IMR-90 (cell line): Measurements from ENCODE around the gene TCF3. TPM values are rescaled to one million over a fixed set of nuclear protein-coding genes. Genes with fewer than 3 reads are reported as not detected.

Source experiments
- ATAC-seq: fragments of 200-7000 bp; cut with Tn5 transposase; 2 replicates; pipeline ENCODE4 v1.9.1; 2020; ENCODE audit warnings: low read depth, mild to moderate bottlenecking, moderate library complexity
- BruUV-seq: library from RNA; stranded (reverse); fragments of 400-500 nt; replicated peaks from 2 replicates; lab custom pipeline; 2021; lab: Mats Ljungman, UMichigan
- CTCF ChIA-PET: fragments of 300-600 bp; formaldehyde crosslinking; extraction: SDS; loops from one replicate; lab custom pipeline; 2021; ENCODE audit warnings: antibody characterized with exemption; lab: Yijun Ruan, JAX
- POLR2A ChIA-PET: fragments of 300-600 bp; sonication (Branson Sonifier 250); formaldehyde crosslinking; loops from one replicate; lab custom pipeline; 2022; ENCODE audit warnings: antibody characterized with exemption; ENCODE audit not compliant: unreplicated experiment; lab: Charles Lee
- DNase-seq: peaks from one replicate; pipeline ENCODE4 v3.0.0; 2013
- H2AFZ ChIP-seq: replicated peaks from 2 replicates; pipeline ENCODE3; 2013; ENCODE audit warnings: low read length, mild to moderate bottlenecking; ENCODE audit not compliant: poor library complexity
- H2AK5ac ChIP-seq: 2 replicates; pipeline ENCODE4 v1.6.1; 2013; ENCODE audit warnings: low read depth, low read length, inconsistent platforms
- H2AK9ac ChIP-seq: replicated peaks from 2 replicates; pipeline ENCODE3; 2013; ENCODE audit warnings: mild to moderate bottlenecking, low read depth, low read length, moderate library complexity; ENCODE audit not compliant: poor library complexity
- H2BK120ac ChIP-seq: 2 replicates; pipeline ENCODE4 v1.6.1; 2013; ENCODE audit warnings: low read depth, low read length, inconsistent platforms
- H2BK15ac ChIP-seq: 3 replicates; pipeline ENCODE4 v1.6.1; 2013; ENCODE audit warnings: low read depth, low read length, inconsistent platforms
- H2BK20ac ChIP-seq: 2 replicates; pipeline ENCODE4 v1.6.1; 2013; ENCODE audit warnings: low read depth, mild to moderate bottlenecking, inconsistent platforms, low read length, moderate library complexity
- H2BK5ac ChIP-seq: 2 replicates; pipeline ENCODE4 v1.6.1; 2013; ENCODE audit warnings: mild to moderate bottlenecking, low read depth, low read length, inconsistent platforms; ENCODE audit not compliant: poor library complexity, severe bottlenecking
- H3K14ac ChIP-seq: replicated peaks from 2 replicates; pipeline ENCODE4 v1.6.1; 2013; ENCODE audit warnings: low read depth, low read length, inconsistent platforms
- H3K18ac ChIP-seq: 2 replicates; pipeline ENCODE4 v1.6.1; 2013; ENCODE audit warnings: low read depth, low read length, control low read depth
- H3K23ac ChIP-seq: 2 replicates; pipeline ENCODE4 v1.6.1; 2013; ENCODE audit warnings: low read depth, low read length, inconsistent platforms
- H3K27ac ChIP-seq: 2 replicates; pipeline ENCODE4 v1.5.1; 2013; ENCODE audit warnings: mild to moderate bottlenecking, control low read depth, low read length; ENCODE audit not compliant: insufficient read depth
- H3K27me3 ChIP-seq: 2 replicates; pipeline ENCODE4 v1.6.1; 2013; ENCODE audit warnings: low read length; ENCODE audit not compliant: control insufficient read depth, insufficient read depth
- H3K36me3 ChIP-seq: 2 replicates; pipeline ENCODE4 v1.6.1; 2013; ENCODE audit warnings: low read length, mixed read lengths; ENCODE audit not compliant: control insufficient read depth, insufficient read depth
- H3K4ac ChIP-seq: 2 replicates; pipeline ENCODE4 v1.6.1; 2013; ENCODE audit warnings: low read depth, low read length, inconsistent platforms
- H3K4me1 ChIP-seq: 2 replicates; pipeline ENCODE4 v1.6.1; 2013; ENCODE audit warnings: low read length, mixed read lengths; ENCODE audit not compliant: control insufficient read depth, insufficient read depth
- H3K4me2 ChIP-seq: 2 replicates; pipeline ENCODE4 v1.6.1; 2013; ENCODE audit warnings: low read depth, mild to moderate bottlenecking, control low read depth, low read length, moderate library complexity
- H3K4me3 ChIP-seq: 2 replicates; pipeline ENCODE4 v1.5.1; 2013; ENCODE audit warnings: low read depth, mild to moderate bottlenecking, control low read depth, low read length, moderate library complexity; ENCODE audit not compliant: insufficient read depth
- H3K56ac ChIP-seq: 2 replicates; pipeline ENCODE4 v1.6.1; 2013; ENCODE audit warnings: low read length, inconsistent platforms; ENCODE audit not compliant: insufficient read depth; ENCODE audit errors: extremely low read depth
- H3K79me1 ChIP-seq, 2 experiments: 2 replicates each; pipeline ENCODE4 v1.6.1; 2013; ENCODE audit warnings: low read length in 2 of 2, inconsistent platforms in 1 of 2, low read depth in 1 of 2
- H3K9ac ChIP-seq: 2 replicates; pipeline ENCODE4 v1.6.1; 2013; ENCODE audit warnings: low read depth, low read length, control low read depth
- H3K9me1 ChIP-seq: 2 replicates; pipeline ENCODE4 v1.6.1; 2013; ENCODE audit warnings: low read length, inconsistent platforms; ENCODE audit not compliant: insufficient read depth
- H3K9me3 ChIP-seq: 2 replicates; pipeline ENCODE4 v1.6.1; 2013; ENCODE audit warnings: low read length; ENCODE audit not compliant: control insufficient read depth, insufficient read depth
- H4K20me1 ChIP-seq: 2 replicates; pipeline ENCODE4 v1.6.1; 2013; ENCODE audit warnings: low read length, inconsistent platforms; ENCODE audit not compliant: insufficient read depth
- H4K5ac ChIP-seq: 2 replicates; pipeline ENCODE4 v1.6.1; 2013; ENCODE audit warnings: mild to moderate bottlenecking, low read depth, low read length, control low read depth
- H4K8ac ChIP-seq, 2 experiments: 2 replicates each; pipeline ENCODE4 v1.6.1; 2013; ENCODE audit warnings: low read depth in 2 of 2, low read length in 2 of 2, control low read depth in 1 of 2, inconsistent platforms in 1 of 2
- H4K91ac ChIP-seq: 2 replicates; pipeline ENCODE4 v1.6.1; 2013; ENCODE audit warnings: low read depth, low read length, inconsistent platforms; ENCODE audit not compliant: insufficient read depth
- CHD1 ChIP-seq: IDR thresholded peaks from 2 replicates; pipeline ENCODE4 v1.6.1; 2012; ENCODE audit warnings: low read depth, low read length, improper control_type of control experiment
- FOS ChIP-seq: fragments of 150-350 bp; IDR thresholded peaks from 2 replicates; pipeline ENCODE4 v1.6.1; 2016; ENCODE audit warnings: low read depth, low read length
- MAZ ChIP-seq: IDR thresholded peaks from 2 replicates; pipeline ENCODE4 v1.6.1; 2012; ENCODE audit warnings: low read depth, mild to moderate bottlenecking, low read length, improper control_type of control experiment, moderate library complexity, borderline replicate concordance
- NFE2L2 ChIP-seq: fragments of 150-350 bp; IDR thresholded peaks from 2 replicates; pipeline ENCODE4 v1.6.1; 2016; ENCODE audit warnings: low read depth, mild to moderate bottlenecking, low read length
- POLR2A ChIP-seq: IDR thresholded peaks from 2 replicates; pipeline ENCODE4 v1.6.1; 2012; ENCODE audit warnings: mild to moderate bottlenecking, low read depth, low read length
- RCOR1 ChIP-seq: IDR thresholded peaks from 2 replicates; pipeline ENCODE4 v1.6.1; 2012; ENCODE audit warnings: mild to moderate bottlenecking, low read length, improper control_type of control experiment; ENCODE audit not compliant: insufficient replicate concordance
- SMC3 ChIP-seq: fragments of 150-350 bp; IDR thresholded peaks from 2 replicates; pipeline ENCODE4 v1.6.1; 2016; ENCODE audit warnings: low read depth, mild to moderate bottlenecking, antibody characterized with exemption, low read length, moderate library complexity
- WGBS, 2 experiments: methylation state at CpG; one replicate each; pipeline versions ENCODE4 v1.1.5 to v1.1.7; 2013; ENCODE audit warnings: missing lambda C conversion rate in 2 of 2; ENCODE audit not compliant: insufficient read length in 1 of 2; ENCODE audit errors: extremely low coverage in 2 of 2; 5-methylcytosine and 5-hydroxymethylcytosine counted together
- dilution Hi-C: fragments of 300-500 bp; cut with HindIII; formaldehyde crosslinking; loops from one replicate; pipeline ENCODE4 v1.14.3; 2018; ENCODE audit warnings: low sequenced_read_pairs; ENCODE audit not compliant: unreplicated experiment
- in situ Hi-C: fragments of 300-500 bp; cut with MboI; formaldehyde crosslinking; loops from 3 replicates; pipeline ENCODE4 v1.14.3; 2019; ENCODE audit warnings: low sequenced_read_pairs, inconsistent platforms, mixed read lengths
- intact Hi-C: fragments of 100-400 bp; cut with micrococcal nuclease; formaldehyde crosslinking; loops from 2 replicates; pipeline ENCODE4 v1.10.0; 2022
- polyA plus RNA-seq, 3 experiments: library from polyadenylated mRNA; depleted of rRNA; stranded (reverse); fragments of >200 nt; gene quantifications; 2 replicates each; pipeline ENCODE4 v1.2.3, GENCODE V29; 2012; ENCODE audit warnings: low replicate concordance in 1 of 3
- total RNA-seq: library from RNA; depleted of rRNA; stranded (reverse); fragments of >200 nt; gene quantifications from 2 replicates; pipeline ENCODE4 v1.2.3, GENCODE V29; 2012
- TF ChIP-seq, protein P1 (sequence below): fragments of 150-350 bp; IDR thresholded peaks from 2 replicates; pipeline ENCODE4 v1.6.1; 2016; ENCODE audit warnings: low read depth, mild to moderate bottlenecking, low read length, moderate library complexity, borderline replicate concordance

The TCF3 gene
- total and polyA plus RNA-seq, 2 of the 4 experiments (the other 2 are of a cell fraction) = 29.9 to 127 TPM

DNA sequence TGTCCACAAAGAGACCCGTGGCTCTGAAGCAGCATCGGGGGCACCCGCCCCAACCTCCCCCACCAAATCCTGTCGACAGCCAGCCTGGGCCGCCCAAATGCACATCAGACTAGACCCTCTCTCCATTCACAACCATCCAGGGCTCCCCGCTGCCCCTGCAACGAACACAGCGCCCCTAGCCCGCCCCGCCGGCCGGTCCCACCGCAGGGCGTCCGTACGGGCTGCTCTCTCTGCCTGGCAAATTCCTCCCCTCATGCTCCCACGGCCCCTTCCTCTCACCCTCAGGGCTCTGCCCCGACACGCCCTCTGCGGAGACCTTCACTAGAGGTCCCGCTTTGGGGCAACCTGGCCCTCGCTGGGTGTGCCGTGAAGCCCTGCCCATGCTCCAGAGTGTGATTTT lies 7.1 kb downstream of the TCF3 start:
- no peaks in the 10 kb centered on the region; the same call in 1 of the 2 replicates for H3K4me1 ChIP-seq
- ATAC-seq (no peak), DNase-seq (no peak)
- H2BK120ac ChIP-seq = no peak overlapping the region
- TF ChIP-seq MAZ (no peak), NFE2L2 (no peak), FOS (no peak), SMC3 (no peak), RCOR1 (no peak), CHD1 (no peak), POLR2A (no peak)
- TF ChIP-seq, protein P1, sequence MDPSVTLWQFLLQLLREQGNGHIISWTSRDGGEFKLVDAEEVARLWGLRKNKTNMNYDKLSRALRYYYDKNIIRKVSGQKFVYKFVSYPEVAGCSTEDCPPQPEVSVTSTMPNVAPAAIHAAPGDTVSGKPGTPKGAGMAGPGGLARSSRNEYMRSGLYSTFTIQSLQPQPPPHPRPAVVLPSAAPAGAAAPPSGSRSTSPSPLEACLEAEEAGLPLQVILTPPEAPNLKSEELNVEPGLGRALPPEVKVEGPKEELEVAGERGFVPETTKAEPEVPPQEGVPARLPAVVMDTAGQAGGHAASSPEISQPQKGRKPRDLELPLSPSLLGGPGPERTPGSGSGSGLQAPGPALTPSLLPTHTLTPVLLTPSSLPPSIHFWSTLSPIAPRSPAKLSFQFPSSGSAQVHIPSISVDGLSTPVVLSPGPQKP = no peak
- no peak overlapping the region for H3K23ac ChIP-seq
- no peak overlapping the region for H3K4ac ChIP-seq
- intact Hi-C loops = no loop called here
- peaks cover 40% of the 10 kb centered on the region for H4K20me1 ChIP-seq
- ChIA-PET CTCF (no interaction called here), POLR2A (no interaction called here)
- dilution Hi-C loops = no loop called here
- no peak overlapping the region for H2BK15ac ChIP-seq
- no peak overlapping the region for H2BK20ac ChIP-seq
- no peak overlapping the region for H3K4me2 ChIP-seq
- no peak overlapping the region for H3K18ac ChIP-seq
- H3K9ac ChIP-seq = no peak overlapping the region
- H3K36me3 ChIP-seq = peaks cover 60% of the 10 kb centered on the region
- no peak overlapping the region for H3K56ac ChIP-seq
- no peaks in the 10 kb centered on the region for H3K9me3 ChIP-seq
- H3K27me3 ChIP-seq = no peaks in the 10 kb centered on the region
- no peak overlapping the region for H2AK5ac ChIP-seq
- no TSS peak for BruUV-seq
- H3K79me1 ChIP-seq = peaks cover 29 to 82% of the 10 kb centered on the region in 2 experiments
- WGBS, 2 experiments = 95% methylated on average over 22 of the region's 23 CpGs; no CpG with 5 or more reads in 1 of the 2 experiments
- no peak overlapping the region for H4K91ac ChIP-seq
- in situ Hi-C loops = no loop called here
- H3K27ac ChIP-seq = no peak overlapping the region
- H2BK5ac ChIP-seq = no peak overlapping the region
- no peak overlapping the region for H3K4me3 ChIP-seq
- H2AK9ac ChIP-seq = peak overlapping the region; percentile 16
- H3K14ac ChIP-seq = no peak overlapping the region
- no peak overlapping the region for H4K8ac ChIP-seq
- no peaks in the 10 kb centered on the region for H3K9me1 ChIP-seq
- no peak overlapping the region for H4K5ac ChIP-seq
- no peak overlapping the region for H2AFZ ChIP-seq
